IMR-90 (cell line): Measurements from ENCODE around the gene FAM124A. TPM values are rescaled to one million over a fixed set of nuclear protein-coding genes. Genes with fewer than 3 reads are reported as not detected.

Source experiments
- ATAC-seq: fragments of 200-7000 bp; cut with Tn5 transposase; 2 replicates; pipeline ENCODE4 v1.9.1; 2020; ENCODE audit warnings: low read depth, mild to moderate bottlenecking, moderate library complexity
- BruUV-seq: library from RNA; stranded (reverse); fragments of 400-500 nt; replicated peaks from 2 replicates; lab custom pipeline; 2021; lab: Mats Ljungman, UMichigan
- CTCF ChIA-PET: fragments of 300-600 bp; formaldehyde crosslinking; extraction: SDS; loops from one replicate; lab custom pipeline; 2021; ENCODE audit warnings: antibody characterized with exemption; lab: Yijun Ruan, JAX
- POLR2A ChIA-PET: fragments of 300-600 bp; sonication (Branson Sonifier 250); formaldehyde crosslinking; loops from one replicate; lab custom pipeline; 2022; ENCODE audit warnings: antibody characterized with exemption; ENCODE audit not compliant: unreplicated experiment; lab: Charles Lee
- DNase-seq: peaks from one replicate; pipeline ENCODE4 v3.0.0; 2013
- H2AFZ ChIP-seq: replicated peaks from 2 replicates; pipeline ENCODE3; 2013; ENCODE audit warnings: low read length, mild to moderate bottlenecking; ENCODE audit not compliant: poor library complexity
- H2AK5ac ChIP-seq: 2 replicates; pipeline ENCODE4 v1.6.1; 2013; ENCODE audit warnings: low read depth, low read length, inconsistent platforms
- H2AK9ac ChIP-seq: replicated peaks from 2 replicates; pipeline ENCODE3; 2013; ENCODE audit warnings: mild to moderate bottlenecking, low read depth, low read length, moderate library complexity; ENCODE audit not compliant: poor library complexity
- H2BK120ac ChIP-seq: 2 replicates; pipeline ENCODE4 v1.6.1; 2013; ENCODE audit warnings: low read depth, low read length, inconsistent platforms
- H2BK15ac ChIP-seq: 3 replicates; pipeline ENCODE4 v1.6.1; 2013; ENCODE audit warnings: low read depth, low read length, inconsistent platforms
- H2BK20ac ChIP-seq: 2 replicates; pipeline ENCODE4 v1.6.1; 2013; ENCODE audit warnings: low read depth, mild to moderate bottlenecking, inconsistent platforms, low read length, moderate library complexity
- H2BK5ac ChIP-seq: 2 replicates; pipeline ENCODE4 v1.6.1; 2013; ENCODE audit warnings: mild to moderate bottlenecking, low read depth, low read length, inconsistent platforms; ENCODE audit not compliant: poor library complexity, severe bottlenecking
- H3K14ac ChIP-seq: replicated peaks from 2 replicates; pipeline ENCODE4 v1.6.1; 2013; ENCODE audit warnings: low read depth, low read length, inconsistent platforms
- H3K18ac ChIP-seq: 2 replicates; pipeline ENCODE4 v1.6.1; 2013; ENCODE audit warnings: low read depth, low read length, control low read depth
- H3K23ac ChIP-seq: 2 replicates; pipeline ENCODE4 v1.6.1; 2013; ENCODE audit warnings: low read depth, low read length, inconsistent platforms
- H3K27ac ChIP-seq: 2 replicates; pipeline ENCODE4 v1.5.1; 2013; ENCODE audit warnings: mild to moderate bottlenecking, control low read depth, low read length; ENCODE audit not compliant: insufficient read depth
- H3K27me3 ChIP-seq: 2 replicates; pipeline ENCODE4 v1.6.1; 2013; ENCODE audit warnings: low read length; ENCODE audit not compliant: control insufficient read depth, insufficient read depth
- H3K36me3 ChIP-seq: 2 replicates; pipeline ENCODE4 v1.6.1; 2013; ENCODE audit warnings: low read length, mixed read lengths; ENCODE audit not compliant: control insufficient read depth, insufficient read depth
- H3K4ac ChIP-seq: 2 replicates; pipeline ENCODE4 v1.6.1; 2013; ENCODE audit warnings: low read depth, low read length, inconsistent platforms
- H3K4me1 ChIP-seq: 2 replicates; pipeline ENCODE4 v1.6.1; 2013; ENCODE audit warnings: low read length, mixed read lengths; ENCODE audit not compliant: control insufficient read depth, insufficient read depth
- H3K4me2 ChIP-seq: 2 replicates; pipeline ENCODE4 v1.6.1; 2013; ENCODE audit warnings: low read depth, mild to moderate bottlenecking, control low read depth, low read length, moderate library complexity
- H3K4me3 ChIP-seq: 2 replicates; pipeline ENCODE4 v1.5.1; 2013; ENCODE audit warnings: low read depth, mild to moderate bottlenecking, control low read depth, low read length, moderate library complexity; ENCODE audit not compliant: insufficient read depth
- H3K56ac ChIP-seq: 2 replicates; pipeline ENCODE4 v1.6.1; 2013; ENCODE audit warnings: low read length, inconsistent platforms; ENCODE audit not compliant: insufficient read depth; ENCODE audit errors: extremely low read depth
- H3K79me1 ChIP-seq, 2 experiments: 2 replicates each; pipeline ENCODE4 v1.6.1; 2013; ENCODE audit warnings: low read length in 2 of 2, inconsistent platforms in 1 of 2, low read depth in 1 of 2
- H3K9ac ChIP-seq: 2 replicates; pipeline ENCODE4 v1.6.1; 2013; ENCODE audit warnings: low read depth, low read length, control low read depth
- H3K9me1 ChIP-seq: 2 replicates; pipeline ENCODE4 v1.6.1; 2013; ENCODE audit warnings: low read length, inconsistent platforms; ENCODE audit not compliant: insufficient read depth
- H3K9me3 ChIP-seq: 2 replicates; pipeline ENCODE4 v1.6.1; 2013; ENCODE audit warnings: low read length; ENCODE audit not compliant: control insufficient read depth, insufficient read depth
- H4K20me1 ChIP-seq: 2 replicates; pipeline ENCODE4 v1.6.1; 2013; ENCODE audit warnings: low read length, inconsistent platforms; ENCODE audit not compliant: insufficient read depth
- H4K5ac ChIP-seq: 2 replicates; pipeline ENCODE4 v1.6.1; 2013; ENCODE audit warnings: mild to moderate bottlenecking, low read depth, low read length, control low read depth
- H4K8ac ChIP-seq, 2 experiments: 2 replicates each; pipeline ENCODE4 v1.6.1; 2013; ENCODE audit warnings: low read depth in 2 of 2, low read length in 2 of 2, control low read depth in 1 of 2, inconsistent platforms in 1 of 2
- H4K91ac ChIP-seq: 2 replicates; pipeline ENCODE4 v1.6.1; 2013; ENCODE audit warnings: low read depth, low read length, inconsistent platforms; ENCODE audit not compliant: insufficient read depth
- CEBPB ChIP-seq: IDR thresholded peaks from 2 replicates; pipeline ENCODE4 v1.6.1; 2012; ENCODE audit warnings: low read depth, low read length, improper control_type of control experiment
- CHD1 ChIP-seq: IDR thresholded peaks from 2 replicates; pipeline ENCODE4 v1.6.1; 2012; ENCODE audit warnings: low read depth, low read length, improper control_type of control experiment
- FOS ChIP-seq: fragments of 150-350 bp; IDR thresholded peaks from 2 replicates; pipeline ENCODE4 v1.6.1; 2016; ENCODE audit warnings: low read depth, low read length
- MAFK ChIP-seq: IDR thresholded peaks from 2 replicates; pipeline ENCODE4 v1.6.1; 2012; ENCODE audit warnings: low read depth, low read length, improper control_type of control experiment
- MAZ ChIP-seq: IDR thresholded peaks from 2 replicates; pipeline ENCODE4 v1.6.1; 2012; ENCODE audit warnings: low read depth, mild to moderate bottlenecking, low read length, improper control_type of control experiment, moderate library complexity, borderline replicate concordance
- MXI1 ChIP-seq: IDR thresholded peaks from 2 replicates; pipeline ENCODE4 v1.6.1; 2012; ENCODE audit warnings: low read depth, mild to moderate bottlenecking, low read length, moderate library complexity, borderline replicate concordance
- NFE2L2 ChIP-seq: fragments of 150-350 bp; IDR thresholded peaks from 2 replicates; pipeline ENCODE4 v1.6.1; 2016; ENCODE audit warnings: low read depth, mild to moderate bottlenecking, low read length
- POLR2A ChIP-seq: IDR thresholded peaks from 2 replicates; pipeline ENCODE4 v1.6.1; 2012; ENCODE audit warnings: mild to moderate bottlenecking, low read depth, low read length
- RAD21 ChIP-seq: IDR thresholded peaks from 2 replicates; pipeline ENCODE4 v1.6.1; 2012; ENCODE audit warnings: low read length, improper control_type of control experiment
- RCOR1 ChIP-seq: IDR thresholded peaks from 2 replicates; pipeline ENCODE4 v1.6.1; 2012; ENCODE audit warnings: mild to moderate bottlenecking, low read length, improper control_type of control experiment; ENCODE audit not compliant: insufficient replicate concordance
- RFX5 ChIP-seq: IDR thresholded peaks from 2 replicates; pipeline ENCODE4 v1.8.0; 2012; ENCODE audit warnings: low read depth, mild to moderate bottlenecking, low read length, moderate library complexity
- SMC3 ChIP-seq: fragments of 150-350 bp; IDR thresholded peaks from 2 replicates; pipeline ENCODE4 v1.6.1; 2016; ENCODE audit warnings: low read depth, mild to moderate bottlenecking, antibody characterized with exemption, low read length, moderate library complexity
- WGBS, 2 experiments: methylation state at CpG; one replicate each; pipeline versions ENCODE4 v1.1.5 to v1.1.7; 2013; ENCODE audit warnings: missing lambda C conversion rate in 2 of 2; ENCODE audit not compliant: insufficient read length in 1 of 2; ENCODE audit errors: extremely low coverage in 2 of 2; 5-methylcytosine and 5-hydroxymethylcytosine counted together
- dilution Hi-C: fragments of 300-500 bp; cut with HindIII; formaldehyde crosslinking; loops from one replicate; pipeline ENCODE4 v1.14.3; 2018; ENCODE audit warnings: low sequenced_read_pairs; ENCODE audit not compliant: unreplicated experiment
- in situ Hi-C: fragments of 300-500 bp; cut with MboI; formaldehyde crosslinking; loops from 3 replicates; pipeline ENCODE4 v1.14.3; 2019; ENCODE audit warnings: low sequenced_read_pairs, inconsistent platforms, mixed read lengths
- intact Hi-C: fragments of 100-400 bp; cut with micrococcal nuclease; formaldehyde crosslinking; loops from 2 replicates; pipeline ENCODE4 v1.10.0; 2022
- polyA plus RNA-seq, 3 experiments: library from polyadenylated mRNA; depleted of rRNA; stranded (reverse); fragments of >200 nt; gene quantifications; 2 replicates each; pipeline ENCODE4 v1.2.3, GENCODE V29; 2012; ENCODE audit warnings: low replicate concordance in 1 of 3
- total RNA-seq: library from RNA; depleted of rRNA; stranded (reverse); fragments of >200 nt; gene quantifications from 2 replicates; pipeline ENCODE4 v1.2.3, GENCODE V29; 2012
- TF ChIP-seq, protein P1 (sequence below): fragments of 150-350 bp; IDR thresholded peaks from 2 replicates; pipeline ENCODE4 v1.6.1; 2017; ENCODE audit warnings: mild to moderate bottlenecking, antibody characterized with exemption, low read length, low read depth
- TF ChIP-seq, protein P2 (sequence below): fragments of 150-350 bp; IDR thresholded peaks from 2 replicates; pipeline ENCODE4 v1.6.1; 2016; ENCODE audit warnings: low read depth, mild to moderate bottlenecking, low read length, moderate library complexity, borderline replicate concordance
- TF ChIP-seq, protein P3 (sequence below): conservative IDR thresholded peaks from 2 replicates; pipeline ENCODE4 v1.5.1; 2012; ENCODE audit warnings: mild to moderate bottlenecking, low read depth, low read length, improper control_type of control experiment

Gene FAM124A
- total and polyA plus RNA-seq, 2 of the 4 experiments (the other 2 are of a cell fraction), result 0.03 TPM; not detected in 1

DNA sequence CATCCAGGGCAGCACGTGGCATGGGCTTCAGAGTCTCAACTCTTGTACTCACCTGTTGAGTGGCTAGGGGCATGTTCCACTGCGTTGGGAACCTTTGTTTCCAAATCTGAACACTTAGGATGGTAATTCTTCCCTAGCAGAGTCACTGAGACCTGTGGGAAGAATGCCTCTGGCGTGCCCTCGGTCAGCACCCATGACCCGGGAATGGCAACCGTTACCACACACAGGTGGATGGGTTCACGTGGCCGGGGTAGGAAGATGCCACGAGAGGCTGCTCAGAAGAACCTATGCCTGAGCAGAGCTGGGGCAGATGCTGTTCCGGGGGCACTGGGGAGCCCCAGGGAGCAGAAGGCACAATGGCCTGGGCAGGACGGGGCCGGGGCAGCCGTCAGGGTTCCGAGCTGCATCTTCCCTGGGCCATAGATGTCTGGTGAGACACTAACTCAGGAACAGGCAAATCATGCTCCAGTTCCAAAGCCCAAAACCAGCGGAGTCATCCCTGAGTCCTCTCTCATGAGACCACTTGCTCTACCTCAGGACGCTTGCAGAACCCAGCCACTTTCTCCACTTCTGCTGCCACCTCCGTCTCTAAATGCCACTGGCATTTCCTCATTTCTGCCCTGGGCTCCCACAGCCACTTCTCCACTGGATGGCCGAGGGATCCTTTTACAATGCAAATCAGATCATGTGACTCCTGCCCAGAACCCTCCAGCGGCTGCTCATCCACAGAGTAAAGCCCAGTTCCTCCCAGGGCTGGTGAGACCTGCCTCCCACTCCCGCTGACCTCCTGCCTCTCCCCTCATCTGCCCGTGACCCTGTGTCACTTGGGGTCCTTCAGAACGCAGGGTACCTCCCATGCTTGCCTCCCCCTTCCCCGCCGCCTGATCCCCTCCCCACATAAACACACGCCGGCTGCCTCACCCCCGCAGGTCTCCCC lies 36.7 kb downstream of the FAM124A start:
- Histone ChIP-seq H3K14ac (no peak overlapping the region), H3K4me2 (no peak overlapping the region), H2AFZ (no peak overlapping the region), H2AK5ac (no peak overlapping the region), H3K4ac (no peak overlapping the region), H3K4me1 (no peaks in the 10 kb centered on the region), H4K8ac (no peak overlapping the region), H3K27ac (no peak overlapping the region), H2BK15ac (no peak overlapping the region), H3K9me1 (no peaks in the 10 kb centered on the region), H3K23ac (no peak overlapping the region), H4K5ac (no peak overlapping the region), H3K36me3 (no peaks in the 10 kb centered on the region), H3K27me3 (peaks cover 24% of the 10 kb centered on the region), H3K56ac (no peak overlapping the region), H3K9ac (no peak overlapping the region), H3K9me3 (no peaks in the 10 kb centered on the region), H3K4me3 (no peak overlapping the region), H2AK9ac (no peak overlapping the region), H3K18ac (no peak overlapping the region), H2BK20ac (no peak overlapping the region), H2BK5ac (no peak overlapping the region), H2BK120ac (no peak overlapping the region), H4K20me1 (no peaks in the 10 kb centered on the region), H3K79me1 (no peaks in the 10 kb centered on the region), H4K91ac (no peak overlapping the region)
- WGBS, 2 experiments, result 69% methylated on average over 20 of the region's 27 CpGs; no CpG with 5 or more reads in 1 of the 2 experiments
- ChIA-PET POLR2A (no interaction called here), CTCF (no interaction called here)
- in situ Hi-C loops (no loop called here), dilution Hi-C loops (no loop called here), intact Hi-C loops (no loop called here)
- ATAC-seq (no peak), DNase-seq (no peak)
- BruUV-seq, result no TSS peak
- TF ChIP-seq RFX5 (no peak), FOS (no peak), CHD1 (no peak), CEBPB (no peak), POLR2A (no peak), NFE2L2 (no peak), MAZ (no peak), RAD21 (no peak), SMC3 (no peak), MAFK (no peak), MXI1 (no peak), RCOR1 (no peak)
- TF ChIP-seq, protein P1, sequence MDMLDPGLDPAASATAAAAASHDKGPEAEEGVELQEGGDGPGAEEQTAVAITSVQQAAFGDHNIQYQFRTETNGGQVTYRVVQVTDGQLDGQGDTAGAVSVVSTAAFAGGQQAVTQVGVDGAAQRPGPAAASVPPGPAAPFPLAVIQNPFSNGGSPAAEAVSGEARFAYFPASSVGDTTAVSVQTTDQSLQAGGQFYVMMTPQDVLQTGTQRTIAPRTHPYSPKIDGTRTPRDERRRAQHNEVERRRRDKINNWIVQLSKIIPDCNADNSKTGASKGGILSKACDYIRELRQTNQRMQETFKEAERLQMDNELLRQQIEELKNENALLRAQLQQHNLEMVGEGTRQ, result no peak
- TF ChIP-seq, protein P2, sequence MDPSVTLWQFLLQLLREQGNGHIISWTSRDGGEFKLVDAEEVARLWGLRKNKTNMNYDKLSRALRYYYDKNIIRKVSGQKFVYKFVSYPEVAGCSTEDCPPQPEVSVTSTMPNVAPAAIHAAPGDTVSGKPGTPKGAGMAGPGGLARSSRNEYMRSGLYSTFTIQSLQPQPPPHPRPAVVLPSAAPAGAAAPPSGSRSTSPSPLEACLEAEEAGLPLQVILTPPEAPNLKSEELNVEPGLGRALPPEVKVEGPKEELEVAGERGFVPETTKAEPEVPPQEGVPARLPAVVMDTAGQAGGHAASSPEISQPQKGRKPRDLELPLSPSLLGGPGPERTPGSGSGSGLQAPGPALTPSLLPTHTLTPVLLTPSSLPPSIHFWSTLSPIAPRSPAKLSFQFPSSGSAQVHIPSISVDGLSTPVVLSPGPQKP, result no peak
- TF ChIP-seq, protein P3, sequence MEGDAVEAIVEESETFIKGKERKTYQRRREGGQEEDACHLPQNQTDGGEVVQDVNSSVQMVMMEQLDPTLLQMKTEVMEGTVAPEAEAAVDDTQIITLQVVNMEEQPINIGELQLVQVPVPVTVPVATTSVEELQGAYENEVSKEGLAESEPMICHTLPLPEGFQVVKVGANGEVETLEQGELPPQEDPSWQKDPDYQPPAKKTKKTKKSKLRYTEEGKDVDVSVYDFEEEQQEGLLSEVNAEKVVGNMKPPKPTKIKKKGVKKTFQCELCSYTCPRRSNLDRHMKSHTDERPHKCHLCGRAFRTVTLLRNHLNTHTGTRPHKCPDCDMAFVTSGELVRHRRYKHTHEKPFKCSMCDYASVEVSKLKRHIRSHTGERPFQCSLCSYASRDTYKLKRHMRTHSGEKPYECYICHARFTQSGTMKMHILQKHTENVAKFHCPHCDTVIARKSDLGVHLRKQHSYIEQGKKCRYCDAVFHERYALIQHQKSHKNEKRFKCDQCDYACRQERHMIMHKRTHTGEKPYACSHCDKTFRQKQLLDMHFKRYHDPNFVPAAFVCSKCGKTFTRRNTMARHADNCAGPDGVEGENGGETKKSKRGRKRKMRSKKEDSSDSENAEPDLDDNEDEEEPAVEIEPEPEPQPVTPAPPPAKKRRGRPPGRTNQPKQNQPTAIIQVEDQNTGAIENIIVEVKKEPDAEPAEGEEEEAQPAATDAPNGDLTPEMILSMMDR, result no peak
